SKM-1 (cell line): ENCODE results near the gene EXOSC1.
"Not testable (repeated sequence)": the region's sequence is repeated elsewhere in the genome, so short reads cannot be mapped to it uniquely, and the experiment has no call there.

Experiments
- DNase-seq: peaks from one replicate; lab custom pipeline; 2025; ENCODE audit not compliant: unreplicated experiment; lab: John Stamatoyannopoulos, UW

EXOSC1 gene

GRCh38 chr10:97445722-97446639 is at the start of gene EXOSC1, which contains the start of gene ZDHHC16:
EXOSC1 (minus strand) TSS chr10:97446006; CDS start chr10:97445985, 21 bp downstream.
ZDHHC16 (plus strand) TSS chr10:97446175; CDS start chr10:97451676, 5,501 bp downstream.
- DNase-seq: peak; percentile 95

GRCh38 chr10:97494863-97495506 is 49.2 kb upstream of the EXOSC1 start:
- DNase-seq: no peak

GRCh38 chr10:97494151-97494550 is 48.3 kb upstream of the EXOSC1 start:
- DNase-seq: no peak

GRCh38 chr10:97490592-97490991 is 44.8 kb upstream of the EXOSC1 start:
- DNase-seq: no peak

- no peak for DNase-seq
These were observed 40.0 kb upstream of the EXOSC1 start for GRCh38 chr10:97485647-97486281.

GRCh38 chr10:97483921-97484320 is 38.1 kb upstream of the EXOSC1 start:
- DNase-seq: no peak

GRCh38 chr10:97483506-97483905 is 37.7 kb upstream of the EXOSC1 start:
- no peak for DNase-seq

- DNase-seq: no peak
These were observed 36.6 kb upstream of the EXOSC1 start for GRCh38 chr10:97482381-97482780.

GRCh38 chr10:97481071-97481470 is 35.3 kb upstream of the EXOSC1 start:
- no peak for DNase-seq

GRCh38 chr10:97479939-97480338 is 34.1 kb upstream of the EXOSC1 start:
- DNase-seq: no peak

- not testable (repeated sequence) for DNase-seq
These were observed 33.6 kb upstream of the EXOSC1 start for GRCh38 chr10:97479410-97479809.

GRCh38 chr10:97475936-97476594 is 30.3 kb upstream of the EXOSC1 start:
- peak; percentile 27 for DNase-seq

- no peak for DNase-seq
These were observed 29.1 kb upstream of the EXOSC1 start for GRCh38 chr10:97474918-97475317.

GRCh38 chr10:97468781-97469180 is 23.0 kb upstream of the EXOSC1 start:
- not testable (repeated sequence) for DNase-seq

- DNase-seq: no peak
These were observed 22.4 kb upstream of the EXOSC1 start for GRCh38 chr10:97468162-97468561.

- DNase-seq: no peak
These were observed 20.9 kb upstream of the EXOSC1 start for GRCh38 chr10:97466755-97467154.

- DNase-seq: no peak
These were observed 20.2 kb upstream of the EXOSC1 start for GRCh38 chr10:97465982-97466381.

GRCh38 chr10:97464226-97464625 is 18.4 kb upstream of the EXOSC1 start:
- DNase-seq: no peak

- no peak for DNase-seq
These were observed 17.7 kb upstream of the EXOSC1 start for GRCh38 chr10:97463363-97464132.

GRCh38 chr10:97462309-97462708 is 16.5 kb upstream of the EXOSC1 start:
- no peak for DNase-seq
